ENCODE results near the gene CWF19L2.

- no peak for TF ChIP-seq EP300 (IDR thresholded peaks at IDR 0.05)
- TF ChIP-seq CTCF (IDR thresholded peaks at IDR 0.05) = no peak
- no peak for TF ChIP-seq POLR2A (IDR thresholded peaks at IDR 0.05)
- TF ChIP-seq POLR2AphosphoS5 (IDR thresholded peaks at IDR 0.05) = no peak
These were observed 85.2 kb downstream of the CWF19L2 start for GRCh38 chr11:107372439-107372838.
